ENCODE data around the gene DIAPH2.

The DIAPH2 gene

DNA sequence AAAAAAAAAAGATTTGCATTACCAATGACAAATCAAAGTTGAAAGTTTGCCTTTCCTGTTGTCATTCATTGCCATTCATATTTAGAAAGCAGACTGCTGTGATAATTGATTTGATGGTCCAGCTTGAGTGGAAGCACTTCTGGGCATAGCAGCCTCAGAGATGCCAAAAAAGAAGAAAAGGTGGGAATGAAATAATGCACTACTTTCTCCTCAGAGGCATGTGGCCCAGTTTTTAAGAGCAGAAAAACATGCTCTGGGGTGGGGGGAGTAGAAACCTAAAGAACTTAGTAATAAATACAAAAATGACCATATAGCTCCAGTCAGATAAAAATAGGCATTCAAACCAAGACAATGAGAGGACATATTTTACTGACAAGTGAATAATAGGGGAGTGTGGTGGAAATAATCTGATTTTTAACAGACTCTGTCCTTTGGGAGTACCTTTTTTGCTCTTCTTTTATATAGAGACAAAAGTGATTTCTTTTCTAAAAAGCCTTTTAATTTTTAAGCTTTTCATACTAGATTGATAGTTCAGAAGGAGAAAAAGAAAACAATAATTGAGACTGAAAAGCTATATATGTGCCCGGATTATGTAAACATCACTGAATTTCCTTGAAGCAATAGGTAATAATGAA lies 798.1 kb downstream of the DIAPH2 start:
- no peak for DNase-seq (ENCODE audit: low spot score)

DNA sequence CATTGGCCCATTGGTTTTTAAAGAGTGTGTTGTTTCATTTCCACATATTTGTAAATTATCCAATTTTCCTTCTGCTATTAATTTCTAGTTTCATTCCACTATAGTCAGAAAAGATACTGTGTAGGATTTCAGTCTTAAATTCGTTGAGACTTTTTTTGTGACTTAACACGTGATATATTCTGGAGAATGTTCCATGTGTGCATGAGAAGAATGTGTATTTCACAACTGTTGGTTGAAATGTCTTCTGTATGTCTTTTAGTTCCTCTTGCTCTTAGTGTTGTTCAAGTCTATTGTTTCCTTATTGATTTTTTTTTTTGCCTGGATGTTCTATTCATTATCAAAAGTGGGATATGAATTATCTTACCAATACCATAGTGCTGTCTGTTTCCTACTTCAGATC lies 806.0 kb downstream of the DIAPH2 start:
- peak; percentile 1 for DNase-seq (ENCODE audit: low spot score)

DNA sequence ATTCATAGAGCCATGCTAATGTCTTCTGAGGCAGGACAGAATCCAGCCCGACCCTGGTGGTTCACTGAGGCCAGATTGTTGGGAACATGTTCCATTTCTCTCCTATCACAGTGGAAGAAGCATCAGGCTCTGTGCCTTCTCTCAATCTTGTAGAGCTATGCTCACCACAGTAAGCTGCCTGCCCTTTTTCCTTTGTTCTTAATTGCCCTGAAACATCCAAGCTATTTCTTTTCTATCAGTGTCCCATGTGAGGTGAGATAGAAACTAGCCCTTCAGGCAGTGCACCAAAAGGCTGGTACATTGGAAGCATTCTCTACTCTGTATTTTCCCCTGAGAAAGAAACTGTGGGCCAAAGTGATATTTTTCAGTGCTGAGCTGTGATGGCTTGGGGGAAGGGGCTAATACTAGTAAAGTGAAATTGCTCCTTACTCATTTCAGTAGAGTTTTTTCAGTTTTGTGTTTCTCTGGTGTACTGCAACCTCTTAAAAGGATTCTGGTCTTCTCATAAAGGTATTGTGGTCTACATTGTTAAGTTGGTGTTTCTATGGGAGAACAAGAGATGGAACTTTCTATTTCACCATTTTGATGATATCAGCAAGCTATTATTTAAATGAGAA lies 810.2 kb downstream of the DIAPH2 start:
- DNase-seq (ENCODE audit: low spot score): no peak

DNA sequence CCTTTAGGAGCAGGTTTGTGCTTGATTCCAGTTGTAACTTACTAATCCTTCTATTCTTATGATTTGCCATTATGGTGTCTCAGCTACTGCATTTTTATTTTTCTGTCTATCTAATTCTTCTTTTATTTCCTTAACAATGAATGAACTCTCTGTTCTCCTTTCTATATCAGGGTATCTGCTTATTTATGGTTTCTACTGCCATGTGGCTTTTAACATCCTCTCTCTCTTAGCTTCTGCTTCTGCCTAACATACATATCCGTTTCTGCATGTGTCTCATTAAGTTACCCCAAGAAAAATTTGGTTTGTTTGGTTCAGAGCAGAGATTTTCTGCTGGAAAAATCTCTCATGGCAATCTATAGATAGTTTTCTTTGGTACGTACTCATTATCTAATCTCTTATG lies 813.5 kb downstream of the DIAPH2 start:
- no peak for DNase-seq (ENCODE audit: low spot score)

DNA sequence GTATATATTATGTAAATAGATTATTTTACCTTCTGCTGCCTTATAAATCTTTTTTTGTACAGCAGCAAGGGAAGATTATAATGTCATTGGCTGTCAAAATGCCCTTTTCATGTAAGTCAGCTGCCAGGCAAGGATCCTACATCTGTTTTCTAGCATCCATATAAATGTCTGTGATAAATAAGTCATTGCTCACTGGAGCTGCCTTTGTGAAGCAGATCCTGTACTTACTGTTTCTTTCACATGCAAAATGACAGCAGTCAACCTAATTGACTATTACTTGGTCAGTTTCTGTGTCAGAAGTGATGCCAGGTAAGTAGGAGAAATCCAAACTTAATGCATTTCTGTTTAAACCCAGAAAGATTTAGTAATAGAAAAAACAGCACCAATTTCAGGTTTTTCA lies 819.8 kb downstream of the DIAPH2 start:
- no peak for DNase-seq (ENCODE audit: low spot score)

DNA sequence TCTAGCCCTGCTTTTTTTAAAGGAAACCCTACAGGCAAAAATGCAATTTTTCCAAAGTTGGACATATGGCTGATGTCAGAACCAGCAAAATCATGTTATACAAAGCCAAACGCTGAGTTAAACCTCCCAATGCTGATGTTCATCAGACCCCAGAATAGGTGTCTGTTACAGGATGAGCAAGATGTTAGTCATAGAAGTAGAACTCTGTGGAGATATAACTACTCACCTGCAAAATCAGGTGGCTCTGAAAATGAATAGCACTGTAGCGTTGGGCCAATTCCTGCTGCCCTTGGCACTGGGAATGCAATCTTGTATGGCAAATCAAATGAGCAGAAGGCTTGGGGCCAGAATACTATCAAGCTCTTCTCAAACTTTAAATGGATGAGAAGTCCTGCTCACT lies 833.1 kb downstream of the DIAPH2 start:
- DNase-seq (ENCODE audit: low spot score): no peak

DNA sequence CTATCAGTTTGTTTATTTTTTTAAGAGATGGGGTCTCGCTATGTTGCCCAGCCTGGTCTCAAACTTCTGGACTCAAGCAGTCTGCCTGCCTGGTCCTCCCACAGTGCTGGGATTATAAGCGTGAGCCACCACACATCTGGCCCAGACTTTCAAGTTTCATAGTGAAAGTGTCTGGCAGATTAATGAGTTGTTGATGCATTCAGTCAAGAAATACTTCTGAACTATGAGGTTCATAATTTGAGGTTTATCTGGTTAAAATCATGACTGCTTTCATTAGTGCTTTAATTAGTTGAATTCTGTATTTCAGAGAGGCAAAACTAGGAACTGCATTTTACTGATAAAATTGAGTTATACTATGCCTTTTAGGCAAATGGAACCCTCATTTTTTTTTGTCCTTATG lies 837.7 kb downstream of the DIAPH2 start:
- no peak for DNase-seq (ENCODE audit: low spot score)

DNA sequence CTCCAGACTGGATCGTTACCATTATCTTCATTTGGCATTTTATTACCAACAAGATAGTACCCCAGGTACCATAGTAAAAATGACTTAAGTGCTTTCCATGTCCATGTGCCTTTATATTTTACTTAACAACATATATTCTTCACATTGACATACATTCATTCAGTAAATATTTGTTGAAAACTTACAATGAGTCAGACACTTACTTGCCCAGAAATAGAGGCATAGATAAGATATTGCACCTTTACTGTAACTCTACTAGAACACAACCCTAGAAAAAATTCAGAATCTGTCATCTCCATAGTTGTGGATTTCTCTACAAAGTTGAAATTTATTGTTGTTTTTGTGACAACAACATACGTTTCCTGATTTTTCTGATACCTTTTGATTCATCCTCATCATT lies 839.7 kb downstream of the DIAPH2 start:
- DNase-seq (ENCODE audit: low spot score): no peak

DNA sequence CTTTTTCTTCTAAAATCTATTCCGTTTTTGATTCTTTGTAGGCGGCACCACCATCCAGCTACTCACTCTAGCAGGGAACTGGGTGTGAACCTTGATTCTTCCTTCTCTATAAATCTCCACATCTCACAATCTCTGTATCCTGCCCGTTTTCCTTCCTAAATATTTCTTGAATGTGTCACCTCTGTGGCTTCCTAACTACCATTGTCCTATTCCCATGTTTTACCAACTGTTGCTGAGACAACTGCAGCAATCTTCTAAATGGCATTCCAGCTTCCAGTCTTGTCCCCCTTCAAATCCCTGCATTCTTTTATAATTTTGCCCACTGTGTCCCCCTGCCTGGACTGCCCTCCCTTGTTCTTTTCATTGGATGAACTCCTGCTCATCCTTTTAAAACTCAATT lies 840.4 kb downstream of the DIAPH2 start:
- DNase-seq (ENCODE audit: low spot score): no peak

DNA sequence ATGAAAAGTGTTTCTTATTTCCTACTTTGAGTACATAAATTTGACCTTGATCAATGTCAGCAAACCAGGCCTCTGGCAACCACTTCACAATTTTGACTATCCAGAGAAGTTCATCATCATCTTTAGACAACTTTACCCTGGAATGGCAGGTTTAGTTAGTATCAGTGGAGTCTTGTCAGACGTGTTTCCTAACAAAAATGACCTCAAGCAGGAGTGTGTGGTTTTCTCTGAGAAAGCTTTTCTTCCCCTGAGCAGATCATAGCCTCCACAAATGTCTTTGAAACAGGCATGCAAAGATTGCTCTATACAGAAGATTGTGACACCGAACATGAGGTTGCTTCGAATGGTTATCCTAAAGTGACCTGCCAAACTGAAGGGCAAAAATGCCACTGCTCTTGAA lies 841.3 kb downstream of the DIAPH2 start:
- DNase-seq (ENCODE audit: low spot score): no peak

DNA sequence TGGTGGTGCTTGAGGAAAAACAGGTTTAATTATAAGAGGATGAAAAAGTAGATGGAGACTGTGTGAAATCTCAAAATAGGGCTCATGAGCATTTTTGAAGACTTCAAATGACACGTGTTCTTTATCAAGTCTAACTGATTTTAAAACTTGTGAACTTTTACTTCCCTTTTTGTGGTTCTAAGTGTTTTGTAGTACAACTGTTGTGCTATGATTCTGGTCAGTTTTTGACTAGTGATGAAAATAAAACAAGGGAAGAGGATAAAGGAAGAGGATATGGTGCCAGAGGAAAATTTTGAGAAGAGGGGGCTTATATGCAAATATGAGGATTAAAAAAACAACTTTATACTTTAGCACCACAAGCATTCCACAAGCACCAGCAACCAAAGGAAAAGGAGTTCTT lies 843.1 kb downstream of the DIAPH2 start:
- DNase-seq (ENCODE audit: low spot score): no peak

DNA sequence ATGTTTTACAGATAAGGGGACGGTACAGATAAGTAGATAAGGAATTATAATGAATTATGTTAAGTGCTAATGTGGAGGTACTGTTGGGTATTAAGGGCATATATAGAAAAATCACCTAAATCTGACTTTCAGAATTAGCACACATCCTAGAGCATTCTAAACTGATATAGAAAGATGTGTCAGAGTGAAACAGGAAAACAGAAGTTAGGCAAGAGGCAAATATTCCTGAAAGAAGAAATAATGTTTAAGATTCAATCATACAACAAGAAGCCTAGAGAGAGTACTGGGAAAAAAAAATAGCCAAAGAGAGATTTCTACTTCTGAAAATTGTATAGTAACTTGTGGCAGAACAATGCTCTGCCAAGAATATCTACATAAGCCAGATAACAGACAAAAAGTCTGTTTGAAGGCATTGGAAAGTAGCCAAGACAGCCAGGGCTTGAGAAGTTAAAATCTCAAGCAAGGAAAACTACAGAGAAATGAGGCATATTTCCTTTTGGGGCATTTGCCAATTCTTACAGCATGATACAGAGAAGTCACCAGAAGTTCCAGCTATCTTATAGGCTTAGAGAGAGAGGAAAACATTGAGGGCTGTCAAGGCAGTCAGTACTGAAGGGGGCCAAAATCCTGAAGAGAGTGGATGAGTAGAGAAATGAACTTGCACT lies 845.0 kb downstream of the DIAPH2 start:
- DNase-seq (ENCODE audit: low spot score): no peak

DNA sequence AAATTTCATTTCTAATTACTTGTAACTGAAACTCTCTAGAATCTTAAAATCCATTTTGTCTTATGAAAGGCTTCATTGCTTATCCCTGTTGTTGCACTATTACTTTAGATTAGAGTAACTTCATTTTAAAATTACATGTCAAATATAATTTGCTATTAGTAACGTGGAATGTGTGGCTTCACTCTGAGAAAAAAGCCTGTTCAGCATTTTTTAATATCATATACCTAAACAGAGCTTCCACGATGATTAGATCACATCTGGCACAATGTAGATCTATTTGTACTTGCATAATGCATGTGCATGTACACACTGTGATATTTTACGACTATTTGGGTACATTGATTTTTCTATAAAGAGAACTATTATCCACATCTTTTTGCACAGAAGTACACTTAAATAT lies 847.2 kb downstream of the DIAPH2 start:
- DNase-seq (ENCODE audit: low spot score): no peak

DNA sequence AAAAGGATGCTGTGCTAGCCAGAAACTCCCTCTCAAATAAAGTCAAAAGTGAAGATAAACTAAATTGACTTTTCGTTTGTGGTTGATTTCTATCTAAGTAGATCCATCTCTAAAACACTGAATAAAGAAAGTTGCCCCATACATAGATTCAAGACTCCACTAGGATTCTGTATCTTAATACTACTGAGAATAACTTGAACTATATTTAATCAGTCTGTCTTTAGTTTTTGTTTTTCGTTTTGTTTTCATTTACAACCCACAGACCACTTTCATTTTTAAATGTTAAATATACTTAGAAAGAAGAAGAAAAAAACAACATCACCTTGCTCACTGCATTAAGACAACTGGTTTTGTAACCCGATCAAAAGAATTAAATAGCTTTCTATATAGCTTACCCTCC lies 854.1 kb downstream of the DIAPH2 start:
- DNase-seq (ENCODE audit: low spot score): no peak

DNA sequence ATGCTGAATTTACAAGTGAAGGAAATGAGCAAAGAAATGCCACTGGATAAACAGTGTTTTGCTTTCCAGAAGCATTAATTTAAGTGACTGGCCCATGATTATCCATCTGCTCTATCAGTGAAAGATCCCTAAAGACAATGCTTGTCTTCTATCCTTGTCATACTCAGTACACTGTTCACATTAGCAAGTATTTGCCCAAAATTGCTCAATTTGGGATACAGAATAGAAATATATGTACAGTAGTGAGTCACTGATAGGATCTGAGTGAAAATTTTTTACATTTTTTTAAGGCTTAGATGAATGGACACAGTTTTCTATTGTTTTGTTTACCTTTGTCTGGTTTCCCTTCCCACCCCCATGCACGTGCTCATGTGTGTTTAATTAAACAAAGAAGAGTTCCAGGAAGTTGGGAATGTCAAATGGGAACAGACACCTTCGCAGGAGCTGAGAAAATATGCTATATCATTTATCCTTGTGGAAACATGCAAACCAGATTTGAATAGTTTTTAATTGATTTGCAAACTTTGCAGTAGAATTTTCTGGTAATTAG lies 855.4 kb downstream of the DIAPH2 start:
- DNase-seq (ENCODE audit: low spot score): no peak

DNA sequence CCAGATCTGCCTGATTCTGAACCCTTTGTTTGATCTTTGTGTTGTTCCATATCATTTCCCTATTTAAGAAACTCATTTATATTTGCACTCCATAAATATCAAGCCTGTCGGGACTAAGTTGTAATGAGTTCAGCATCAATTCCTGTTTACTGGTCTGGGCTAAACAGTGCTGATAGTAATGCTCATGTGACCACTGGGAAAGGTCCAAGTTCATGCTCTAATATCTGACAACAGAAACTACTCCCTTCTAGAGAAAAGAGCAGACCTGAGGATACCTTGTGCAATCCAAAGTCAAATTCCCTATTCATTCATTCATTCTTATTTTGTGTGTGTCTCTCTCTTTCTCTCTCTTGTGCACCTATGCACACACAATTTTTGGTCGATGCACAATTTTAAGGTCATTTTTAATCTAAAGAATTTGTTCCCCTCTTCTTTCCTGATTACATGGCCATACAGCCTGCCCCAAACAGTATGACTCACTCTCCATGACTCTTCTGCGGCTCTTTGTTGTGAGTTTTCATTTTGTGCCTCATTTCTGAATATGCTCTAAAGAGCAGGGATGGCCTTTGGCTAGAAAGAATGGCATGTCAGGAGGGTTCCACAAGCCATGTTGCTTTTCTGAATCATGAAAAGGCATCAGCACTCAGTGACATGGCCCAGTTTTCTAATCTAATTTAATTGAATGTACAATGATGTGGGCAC lies 863.4 kb downstream of the DIAPH2 start:
- DNase-seq (ENCODE audit: low spot score): no peak

DNA sequence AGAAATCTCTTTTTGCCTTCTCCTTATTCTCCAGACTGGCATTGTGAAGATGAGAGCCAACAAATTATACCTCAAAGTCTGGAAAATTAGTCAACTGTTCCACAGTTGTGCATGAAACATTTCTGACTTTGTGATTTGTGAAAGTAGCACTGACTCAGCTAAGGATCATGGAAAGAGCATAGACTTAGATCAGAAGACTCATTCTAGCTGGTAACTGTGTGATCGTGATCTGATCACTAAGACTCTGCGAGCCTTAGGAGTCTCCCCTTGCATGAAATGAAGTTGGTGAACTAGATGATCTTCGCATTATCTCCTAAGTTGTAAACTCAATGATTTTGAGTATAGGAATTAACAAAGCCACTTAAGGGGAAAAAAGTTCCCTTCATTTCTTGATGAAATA lies 867.2 kb downstream of the DIAPH2 start:
- no peak for DNase-seq (ENCODE audit: low spot score)

DNA sequence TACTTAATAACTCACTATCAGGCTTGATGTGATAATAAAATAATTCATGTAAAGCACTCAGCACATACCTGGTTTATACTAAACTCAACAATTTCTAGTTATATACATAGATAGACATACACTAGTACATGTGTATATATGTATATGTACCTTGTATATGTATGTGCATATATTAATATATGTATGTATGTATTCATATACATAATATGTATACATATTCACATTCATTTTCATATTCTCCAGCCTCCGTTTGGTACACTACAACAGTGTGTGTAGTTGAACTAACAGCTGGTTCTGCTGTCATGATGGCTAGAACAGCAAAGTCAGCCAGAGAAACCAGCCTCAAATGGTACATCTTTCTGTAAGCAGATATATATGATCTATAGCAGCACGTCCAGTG lies 869.2 kb downstream of the DIAPH2 start:
- no peak for DNase-seq (ENCODE audit: low spot score)

DNA sequence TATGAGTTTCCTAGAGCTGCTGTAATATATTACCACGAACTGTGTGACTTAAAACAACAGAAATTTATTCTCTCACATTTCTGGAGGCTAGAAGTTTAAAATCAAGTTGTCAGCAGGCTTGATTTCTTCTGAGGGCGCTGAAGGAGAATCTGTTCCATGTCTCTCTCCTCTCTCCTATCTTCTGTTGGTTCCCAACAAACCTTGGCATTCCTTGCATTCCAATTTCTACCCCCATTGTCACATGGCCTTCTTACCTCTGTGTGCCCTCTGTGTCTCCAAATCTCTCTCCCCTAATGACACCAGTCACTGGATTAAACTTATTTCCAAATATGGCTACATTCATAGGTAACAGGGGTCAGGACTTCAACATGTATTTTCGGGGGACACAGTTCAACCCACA lies 871.7 kb downstream of the DIAPH2 start:
- no peak for DNase-seq (ENCODE audit: low spot score)

DNA sequence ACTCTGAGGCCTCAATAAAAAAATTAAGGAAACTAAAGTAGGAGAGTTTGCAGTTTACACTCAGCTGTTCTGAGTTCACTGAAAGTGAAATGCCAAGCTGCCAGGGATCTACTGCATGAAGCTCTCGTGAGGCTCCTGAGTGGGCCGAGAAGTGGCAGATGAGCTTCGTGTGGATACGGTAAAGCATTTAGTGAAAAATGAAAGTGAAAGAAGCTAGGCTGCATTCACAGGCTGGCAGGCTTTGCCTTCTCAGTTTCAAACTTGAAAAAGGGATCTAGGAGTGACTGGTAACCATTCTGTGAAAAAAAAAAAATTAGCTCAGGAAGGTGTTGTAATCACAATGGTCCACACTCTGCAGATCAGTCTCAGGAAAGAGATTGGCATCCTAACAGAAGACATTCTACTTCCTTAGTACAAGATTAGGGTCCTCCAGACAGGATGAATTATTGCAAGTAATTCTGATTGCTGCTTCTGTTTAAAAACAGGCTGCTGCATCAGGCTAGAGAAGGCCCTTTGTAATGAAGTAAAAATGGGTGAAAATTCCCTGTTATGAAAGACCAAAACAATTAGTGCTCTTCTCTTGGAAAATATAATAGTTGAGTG lies 879.0 kb downstream of the DIAPH2 start:
- peak; percentile 50 for DNase-seq (ENCODE audit: low spot score)

DNA sequence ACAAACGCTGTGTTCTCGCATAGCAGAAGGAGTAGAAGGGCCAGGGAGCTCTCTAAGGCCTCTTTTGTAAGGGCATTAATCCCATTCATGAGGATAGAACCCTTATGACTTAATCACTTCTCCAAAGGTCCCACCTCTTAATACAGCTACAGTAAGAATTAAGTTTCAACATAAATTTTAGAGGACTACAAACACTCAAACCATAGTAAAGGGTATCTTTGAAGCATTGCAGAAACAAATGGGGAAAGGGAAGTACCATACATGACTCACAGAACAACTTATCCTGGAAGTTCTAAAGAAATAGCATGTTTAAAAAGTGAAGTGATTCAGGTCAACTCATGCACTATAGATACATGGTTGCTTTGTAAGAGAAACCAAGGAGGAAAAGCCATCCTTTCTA lies 879.9 kb downstream of the DIAPH2 start:
- DNase-seq (ENCODE audit: low spot score): no peak

DNA sequence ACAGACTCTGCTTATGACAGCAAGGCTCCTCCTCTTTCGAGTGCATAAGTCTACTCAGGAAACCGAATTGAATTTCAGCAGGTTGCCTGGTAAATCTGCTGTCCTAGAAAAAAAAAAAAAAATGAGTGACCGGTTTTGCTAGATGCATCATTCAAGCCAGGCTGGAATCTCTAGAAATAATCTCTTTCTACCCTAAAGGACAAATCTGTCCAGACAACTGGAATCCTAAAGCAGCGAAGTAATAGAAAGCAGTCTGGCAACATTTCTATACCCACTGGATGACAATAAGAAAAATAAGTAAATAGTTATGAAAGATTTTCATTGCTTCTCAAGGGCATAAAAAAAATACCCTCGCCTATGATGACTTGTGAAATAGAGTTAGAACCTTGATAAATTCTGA lies 902.5 kb downstream of the DIAPH2 start:
- DNase-seq (ENCODE audit: low spot score): no peak

Measured in GM03348 (cell line).